ENCODE measurements around the gene TPRN. TPM values are rescaled to one million over a fixed set of nuclear protein-coding genes. Genes with fewer than 3 reads are reported as not detected.

TPRN gene
- total and polyA plus RNA-seq, 9 of the 15 experiments (the other 6 are each of a cell fraction or from before 2014, with no cell fraction given) = 0.31 to 31.9 (median 4.4) TPM

GRCh38 chr9:137240318-137240840, 39.8 kb upstream of the TPRN start (continued):
- TF ChIP-seq PPARD (CRISPR knock-in tag; IDR thresholded peaks at IDR 0.05) = no peak
- TF ChIP-seq DIDO1 (tag; IDR thresholded peaks at IDR 0.05; ENCODE audit: low read depth) = 0 out of 2 replicates have a peak, but pooled peaks have one; percentile 36
- peak; percentile 36; the same call in 1 of the 2 replicates for TF ChIP-seq CBFA2T3 (IDR thresholded peaks at IDR 0.05)
- peak; percentile 28; the same call in 1 of the 2 replicates for TF ChIP-seq MYNN (IDR thresholded peaks at IDR 0.05)
- no peak for TF ChIP-seq MYNN (CRISPR knock-in tag; IDR thresholded peaks at IDR 0.05)
- no peak for TF ChIP-seq EHMT2 (IDR thresholded peaks at IDR 0.05)
- peak; percentile 92; the same call in 1 of the 2 replicates for TF ChIP-seq ARID3B (CRISPR knock-in tag; IDR thresholded peaks at IDR 0.05; ENCODE audit: borderline replicate concordance)
- TF ChIP-seq ZBED1 (IDR thresholded peaks at IDR 0.05) = peak; percentile 77; the same call in 1 of the 2 replicates
- no peak for TF ChIP-seq NBN (IDR thresholded peaks at IDR 0.05; ENCODE audit: low read depth)
- peak; percentile 92 to 98 for TF ChIP-seq MAZ (CRISPR knock-in tag; conservative IDR thresholded peaks at IDR 0.05 in 1 of 2, IDR thresholded peaks at IDR 0.05 in 1 of 2)
- peak; percentile 65; the same call in 1 of the 2 replicates for TF ChIP-seq HDAC2 (IDR thresholded peaks at IDR 0.05)
- 0 out of 2 replicates have a peak, but pooled peaks have one; percentile 45 for TF ChIP-seq ZNF311 (CRISPR knock-in tag; IDR thresholded peaks at IDR 0.05)
- no peak for TF ChIP-seq PTTG1 (tag; IDR thresholded peaks at IDR 0.05; ENCODE audit: low read depth)
- peak; percentile 78; the same call in 1 of the 2 replicates for TF ChIP-seq ARID4B (CRISPR knock-in tag; IDR thresholded peaks at IDR 0.05)
- peak; percentile 78 for TF ChIP-seq EGR1 (conservative IDR thresholded peaks at IDR 0.05)
- 0 out of 2 replicates have a peak, but pooled peaks have one; percentile 59 for TF ChIP-seq ZNF57 (CRISPR knock-in tag; IDR thresholded peaks at IDR 0.05)
- TF ChIP-seq SMAD4 (CRISPR knock-in tag; conservative IDR thresholded peaks at IDR 0.05) = peak; percentile 92
- peak; percentile 66; the same call in 1 of the 2 replicates for TF ChIP-seq ATF2 (CRISPR knock-in tag; IDR thresholded peaks at IDR 0.05)
- TF ChIP-seq ZNF175 (CRISPR knock-in tag; IDR thresholded peaks at IDR 0.05; ENCODE audit: low read depth) = no peak
- TF ChIP-seq NFIX (CRISPR knock-in tag; IDR thresholded peaks at IDR 0.05; ENCODE audit: low read depth) = 0 out of 2 replicates have a peak, but pooled peaks have one; percentile 23
- TF ChIP-seq E2F1 (CRISPR knock-in tag; IDR thresholded peaks at IDR 0.05) = peak; percentile 50; the same call in 1 of the 2 replicates
